Sigmoid colon (tissue), 7 donors: ENCODE results near the gene CYP46A1. TPM values are rescaled to one million over a fixed set of nuclear protein-coding genes. Genes with fewer than 3 reads are reported as not detected.

ENCODE experiments used
- DNase-seq: peaks from one replicate; pipeline ENCODE4 v3.0.0-alpha.2; 2019
- H3K27ac ChIP-seq, 4 donors: fragments of 200-600 bp; sonication (generic); one replicate each; pipeline ENCODE4 v1.5.1; 2016 to 2019; ENCODE audit warnings: mild to moderate bottlenecking in 1 of 4
- H3K27me3 ChIP-seq, 3 donors: fragments of 200-600 bp; sonication (generic); one replicate each; pipeline ENCODE4 v1.5.1; 2019; ENCODE audit warnings: mild to moderate bottlenecking in 1 of 3
- H3K36me3 ChIP-seq, 4 donors: fragments of 200-600 bp; sonication (generic); one replicate each; pipeline ENCODE4 v1.5.1; 2016 to 2019
- H3K4me1 ChIP-seq, 4 donors: fragments of 200-600 bp; sonication (generic); one replicate each; pipeline ENCODE4 v1.5.1; 2017 to 2019
- H3K4me3 ChIP-seq, 4 donors: fragments of 200-600 bp; sonication (generic); one replicate each; pipeline ENCODE4 v1.5.1; 2017 to 2019; ENCODE audit warnings: mild to moderate bottlenecking in 2 of 4, moderate library complexity in 1 of 4
- H3K9me3 ChIP-seq, 4 donors: fragments of 200-600 bp in 3 of 4; sonication (generic) in 3 of 4; one replicate each; pipeline versions ENCODE4 v1.5.1 to v1.6.1; 2013 to 2019
- EP300 ChIP-seq, 4 donors: sonication (generic); formaldehyde crosslinking; IDR thresholded peaks; one replicate each; pipeline ENCODE4 v1.6.1; 2017; ENCODE audit warnings: antibody characterized with exemption in 4 of 4
- POLR2A ChIP-seq, 2 donors: fragments of 450-650 bp; IDR thresholded peaks; one replicate each; pipeline ENCODE4 v1.6.1; 2016; ENCODE audit warnings: antibody characterized with exemption in 2 of 2, mild to moderate bottlenecking in 2 of 2, moderate library complexity in 2 of 2
- POLR2AphosphoS5 ChIP-seq, 4 donors: sonication (generic); formaldehyde crosslinking; IDR thresholded peaks; one replicate each; pipeline ENCODE4 v1.6.1; 2017; ENCODE audit warnings: antibody characterized with exemption in 4 of 4
- WGBS, 2 donors: extraction: QIAGEN DNeasy Blood & Tissue Kit; methylation state at CpG; one replicate each; pipeline ENCODE4 v1.1.7; 2013; 5-methylcytosine and 5-hydroxymethylcytosine counted together
- intact Hi-C: fragments of 100-400 bp; cut with DNase I; formaldehyde crosslinking; loops from one replicate; pipeline ENCODE4 v1.15.1; 2023
- polyA plus RNA-seq, 3 donors: library from polyadenylated mRNA; stranded (reverse); fragments of 200-250 nt; gene quantifications; one replicate each; pipeline ENCODE4 v1.2.3, GENCODE V29; 2013
- total RNA-seq, 4 donors: library from RNA; depleted of rRNA; stranded (reverse); fragments of >200 nt; gene quantifications; one replicate each; pipeline ENCODE4 v1.1.0, GENCODE V29; 2016
- TF ChIP-seq, protein P1 (sequence below), 4 experiments: fragments of 450-650 bp in 3 of 4; fragments of 200-600 bp in 1 of 4; IDR thresholded peaks; one replicate each; pipeline ENCODE4 v1.5.1; 2016 to 2019; ENCODE audit warnings: antibody characterized with exemption in 4 of 4, mild to moderate bottlenecking in 3 of 4, moderate library complexity in 2 of 4
- donor health status: healthy with polysubstance abuse.
- donor health status: Bipolar disorder and iron deficiency.
- donor health status: healthy.

CYP46A1 gene
- total and polyA plus RNA-seq, 7 donors, result under 0.01 to 2.0 (median 0.84) TPM; not detected in 1

DNA sequence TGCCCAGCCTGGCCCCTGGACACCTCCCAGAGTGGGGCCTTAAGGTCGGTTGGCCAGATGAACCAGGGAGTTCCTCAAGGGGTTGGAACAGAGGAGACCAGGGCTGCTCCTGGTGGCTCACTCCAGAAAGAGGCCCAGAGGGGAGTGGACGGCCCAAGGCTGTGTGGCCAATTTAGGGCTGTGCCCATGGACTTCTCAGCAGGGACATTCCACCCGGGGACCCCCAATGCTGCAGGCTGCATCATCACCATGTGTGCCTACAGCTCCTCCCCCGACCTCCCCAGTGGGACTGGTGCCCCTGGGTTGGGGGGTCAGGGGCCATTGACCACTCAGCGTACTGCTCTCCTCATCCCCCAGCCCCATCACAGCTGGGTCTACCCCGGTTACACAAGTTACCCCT lies 17.6 kb upstream of the CYP46A1 start:
- WGBS, 2 donors, result 65 to 68% methylated on average over 6 of the region's 6 CpGs
- H3K9me3 ChIP-seq, result no peaks in the 10 kb centered on the region
- intact Hi-C loops, result no loop called here
- peaks cover 0 to 23% (median 1%) of the 10 kb centered on the region in 4 donors for H3K36me3 ChIP-seq
- H3K4me3 ChIP-seq, result no peak overlapping the region
- H3K27ac ChIP-seq, result no peak overlapping the region
- H3K27me3 ChIP-seq, result no peaks in the 10 kb centered on the region
- TF ChIP-seq, protein P1, sequence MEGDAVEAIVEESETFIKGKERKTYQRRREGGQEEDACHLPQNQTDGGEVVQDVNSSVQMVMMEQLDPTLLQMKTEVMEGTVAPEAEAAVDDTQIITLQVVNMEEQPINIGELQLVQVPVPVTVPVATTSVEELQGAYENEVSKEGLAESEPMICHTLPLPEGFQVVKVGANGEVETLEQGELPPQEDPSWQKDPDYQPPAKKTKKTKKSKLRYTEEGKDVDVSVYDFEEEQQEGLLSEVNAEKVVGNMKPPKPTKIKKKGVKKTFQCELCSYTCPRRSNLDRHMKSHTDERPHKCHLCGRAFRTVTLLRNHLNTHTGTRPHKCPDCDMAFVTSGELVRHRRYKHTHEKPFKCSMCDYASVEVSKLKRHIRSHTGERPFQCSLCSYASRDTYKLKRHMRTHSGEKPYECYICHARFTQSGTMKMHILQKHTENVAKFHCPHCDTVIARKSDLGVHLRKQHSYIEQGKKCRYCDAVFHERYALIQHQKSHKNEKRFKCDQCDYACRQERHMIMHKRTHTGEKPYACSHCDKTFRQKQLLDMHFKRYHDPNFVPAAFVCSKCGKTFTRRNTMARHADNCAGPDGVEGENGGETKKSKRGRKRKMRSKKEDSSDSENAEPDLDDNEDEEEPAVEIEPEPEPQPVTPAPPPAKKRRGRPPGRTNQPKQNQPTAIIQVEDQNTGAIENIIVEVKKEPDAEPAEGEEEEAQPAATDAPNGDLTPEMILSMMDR (IDR thresholded peaks at IDR 0.05), result no peak
- TF ChIP-seq POLR2AphosphoS5 (IDR thresholded peaks at IDR 0.05) (no peak), POLR2A (IDR thresholded peaks at IDR 0.05) (no peak)
- no peak for DNase-seq
- peaks cover 0 to 7% (median 0%) of the 10 kb centered on the region in 4 donors for H3K4me1 ChIP-seq

DNA sequence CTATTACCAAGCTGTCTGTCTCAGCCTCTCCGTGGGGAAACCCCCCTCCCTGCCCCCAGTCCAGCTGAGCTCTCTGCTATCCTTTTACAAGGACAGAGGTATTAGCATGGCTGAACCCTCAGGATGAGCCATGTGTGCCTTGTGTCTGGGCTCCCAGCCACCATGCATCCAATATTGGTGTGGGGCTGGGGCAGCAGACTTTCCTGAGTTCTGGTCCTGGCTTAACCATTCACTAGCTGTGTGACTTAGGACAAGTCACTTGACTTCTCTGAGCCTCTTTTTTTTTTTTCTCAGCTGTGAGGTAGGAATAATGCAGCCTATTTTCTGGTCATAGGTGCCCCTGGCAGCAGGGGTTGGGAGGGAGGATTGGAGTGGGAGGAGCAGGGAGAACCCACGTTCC lies 17.1 kb upstream of the CYP46A1 start:
- H3K27me3 ChIP-seq, result no peaks in the 10 kb centered on the region
- intact Hi-C loops, result no loop called here
- TF ChIP-seq EP300 (IDR thresholded peaks at IDR 0.05) (no peak), POLR2A (IDR thresholded peaks at IDR 0.05) (no peak), POLR2AphosphoS5 (IDR thresholded peaks at IDR 0.05) (no peak)
- TF ChIP-seq, protein P1 (IDR thresholded peaks at IDR 0.05), result no peak
- 36 to 49% methylated on average over 2 of the region's 2 CpGs for WGBS, 2 donors
- H3K27ac ChIP-seq, result no peak overlapping the region
- no peak overlapping the region for H3K4me3 ChIP-seq
- no peaks in the 10 kb centered on the region for H3K9me3 ChIP-seq
- peaks cover 0 to 7% (median 0%) of the 10 kb centered on the region in 4 donors for H3K4me1 ChIP-seq
- no peak for DNase-seq
- peaks cover 0 to 19% (median 1%) of the 10 kb centered on the region in 4 donors for H3K36me3 ChIP-seq

DNA sequence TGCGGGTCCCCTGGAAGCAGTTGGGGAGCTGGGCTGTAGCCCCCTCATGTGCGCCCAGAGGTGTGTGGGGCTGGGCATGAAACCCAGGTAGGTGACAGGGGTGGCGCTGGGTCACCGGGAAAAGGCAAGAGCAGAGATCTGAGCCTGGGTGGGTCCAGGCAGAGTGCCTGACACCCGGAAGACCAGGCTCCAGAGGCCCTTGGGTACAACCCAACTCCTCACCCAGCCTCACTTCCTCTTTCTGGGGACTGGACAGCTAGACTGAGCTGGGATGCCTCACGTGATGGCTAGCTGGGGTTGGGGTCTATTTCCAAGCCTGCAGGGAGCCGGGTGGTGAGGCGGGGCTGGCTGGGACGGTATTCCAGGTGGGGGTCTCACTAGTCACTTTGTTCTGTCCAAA lies 16.3 kb upstream of the CYP46A1 start:
- Histone ChIP-seq H3K9me3 (no peaks in the 10 kb centered on the region), H3K4me1 (peaks cover 0 to 7% (median 0%) of the 10 kb centered on the region in 4 donors), H3K36me3 (peaks cover 0 to 15% (median 1%) of the 10 kb centered on the region in 4 donors), H3K4me3 (no peak overlapping the region), H3K27me3 (no peaks in the 10 kb centered on the region), H3K27ac (no peak overlapping the region)
- WGBS, 2 donors, result 76 to 82% methylated on average over 9 of the region's 9 CpGs
- no peak for DNase-seq
- intact Hi-C loops, result no loop called here
- TF ChIP-seq EP300 (IDR thresholded peaks at IDR 0.05), result no peak
- no peak for TF ChIP-seq POLR2AphosphoS5 (IDR thresholded peaks at IDR 0.05)
- TF ChIP-seq, protein P1 (IDR thresholded peaks at IDR 0.05), result no peak
- no peak for TF ChIP-seq POLR2A (IDR thresholded peaks at IDR 0.05)

DNA sequence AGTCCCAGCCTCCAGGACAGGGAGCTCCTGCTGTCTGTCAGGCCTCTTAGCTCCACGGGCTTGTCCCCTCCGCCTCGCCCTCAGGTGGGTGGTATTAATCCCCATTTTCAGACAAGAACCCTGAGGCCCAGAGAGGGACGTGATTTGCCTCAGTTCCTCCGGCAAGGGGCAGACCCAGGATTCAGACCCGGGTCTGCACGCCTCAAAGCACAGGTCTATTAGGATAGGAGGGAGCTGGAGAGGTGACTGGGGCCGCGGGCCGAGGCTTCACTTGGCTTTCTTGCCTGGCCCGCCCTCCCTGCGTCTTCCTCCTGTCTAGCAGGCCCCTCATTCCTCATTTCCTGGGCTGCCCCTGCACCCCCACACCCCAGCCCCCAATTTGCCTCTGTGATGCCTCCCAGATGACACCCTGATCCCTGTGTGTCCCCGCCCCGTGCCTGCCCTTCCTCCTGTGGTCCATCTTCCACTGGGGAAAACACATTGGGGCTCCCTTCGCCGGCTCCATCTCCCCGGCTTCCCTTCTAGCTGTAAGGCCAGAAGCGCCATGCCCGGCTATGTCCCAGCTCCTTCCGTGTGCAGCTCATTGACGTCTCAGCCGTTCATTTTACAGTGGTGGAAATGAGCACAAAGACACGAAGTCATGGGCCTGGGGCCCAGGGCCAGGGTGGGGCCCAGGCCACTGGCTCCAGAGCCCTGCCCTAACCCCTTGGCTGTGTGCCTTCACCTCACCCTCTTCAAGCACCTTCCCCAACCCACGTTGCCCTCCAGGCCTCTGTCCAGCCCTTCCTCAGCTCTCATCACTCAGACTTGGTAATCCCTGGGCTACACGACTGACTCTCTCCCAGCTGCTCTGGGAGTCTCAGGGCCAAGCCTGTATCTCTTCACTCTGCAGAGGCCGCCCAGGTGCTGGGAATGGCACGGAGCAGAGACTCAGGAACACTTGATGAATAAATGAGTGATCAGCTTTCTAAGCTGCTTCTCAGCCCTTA lies 15.5 kb upstream of the CYP46A1 start:
- no peaks in the 10 kb centered on the region for H3K27me3 ChIP-seq
- H3K4me1 ChIP-seq, result peaks cover 0 to 7% (median 0%) of the 10 kb centered on the region in 4 donors
- peaks cover 0 to 15% (median 1%) of the 10 kb centered on the region in 4 donors for H3K36me3 ChIP-seq
- TF ChIP-seq, protein P1 (IDR thresholded peaks at IDR 0.05), result no peak
- TF ChIP-seq POLR2AphosphoS5 (IDR thresholded peaks at IDR 0.05) (no peak), EP300 (IDR thresholded peaks at IDR 0.05) (no peak), POLR2A (IDR thresholded peaks at IDR 0.05) (no peak)
- no peak overlapping the region for H3K4me3 ChIP-seq
- no peak overlapping the region for H3K27ac ChIP-seq
- H3K9me3 ChIP-seq, result no peaks in the 10 kb centered on the region
- 81 to 86% methylated on average over 27 of the region's 27 CpGs for WGBS, 2 donors
- no peak for DNase-seq
- intact Hi-C loops, result no loop called here
